Peyer's patch (tissue), 4 donors: ENCODE results near the gene CFAP43. TPM values are rescaled to one million over a fixed set of nuclear protein-coding genes. Genes with fewer than 3 reads are reported as not detected.

ENCODE experiments used
- DNase-seq, 3 donors: peaks; one replicate each; pipeline ENCODE4 v3.0.0-alpha.2; 2017 to 2019
- H3K27ac ChIP-seq, 4 donors: fragments of 200-600 bp; sonication (generic); one replicate each; pipeline ENCODE4 v1.5.1; 2016 to 2019
- H3K27me3 ChIP-seq, 2 donors: fragments of 200-600 bp; sonication (generic); one replicate each; pipeline ENCODE4 v1.5.1; 2019
- H3K36me3 ChIP-seq, 3 donors: fragments of 200-600 bp; sonication (generic); one replicate each; pipeline ENCODE4 v1.5.1; 2016 to 2019
- H3K4me1 ChIP-seq, 4 donors: fragments of 200-600 bp; sonication (generic); one replicate each; pipeline ENCODE4 v1.5.1; 2016 to 2019
- H3K4me3 ChIP-seq, 4 donors: fragments of 200-600 bp; sonication (generic); 1 replicate in 3 of 4; 2 replicates in 1 of 4; pipeline ENCODE4 v1.5.1; 2016 to 2019; ENCODE audit warnings: mild to moderate bottlenecking in 1 of 4
- H3K9me3 ChIP-seq, 4 donors: fragments of 200-600 bp; sonication (generic); one replicate each; pipeline ENCODE4 v1.5.1; 2016 to 2019; ENCODE audit warnings: mild to moderate bottlenecking in 1 of 4
- CTCF ChIP-seq, 6 experiments: fragments of 450-650 bp in 4 of 6; fragments of 200-600 bp in 2 of 6; sonication (generic) in 1 of 6; IDR thresholded peaks; one replicate each; pipeline ENCODE4 v1.5.1; 2017 to 2019; ENCODE audit warnings: antibody characterized with exemption in 6 of 6, mild to moderate bottlenecking in 3 of 6, moderate library complexity in 1 of 6
- POLR2A ChIP-seq, 2 donors: fragments of 450-650 bp; IDR thresholded peaks; one replicate each; pipeline ENCODE4 v1.5.1; 2017; ENCODE audit warnings: antibody characterized with exemption in 2 of 2, mild to moderate bottlenecking in 2 of 2, moderate library complexity in 2 of 2
- small RNA-seq, 2 donors: library from RNA; depleted of rRNA; stranded (forward); fragments of <200 nt; gene quantifications; one replicate each; pipeline ENCODE3, GENCODE V24; 2016
- total RNA-seq, 4 donors: library from RNA; depleted of rRNA; stranded (reverse); fragments of >200 nt; gene quantifications; one replicate each; pipeline ENCODE4 v1.1.0, GENCODE V29; 2016

Gene CFAP43
- total RNA-seq, 4 donors from 2014 or later: 0.27 to 12.4 (median 0.76) TPM; not detected in 1

GRCh38 chr10:104085801-104086400 lies 146.3 kb downstream of the CFAP43 start, which contains the start of gene COL17A1:
TSS of gene COL17A1 (minus strand) at chr10:104085880. CDS start at chr10:104080673, 5,207 bp downstream.
- Histone ChIP-seq H3K9me3 (no peaks in the 10 kb centered on the region), H3K4me3 (peak within 1 kb of the TSS in 2 of 4 donors; percentile 30 to 33), H3K27me3 (no peaks in the 10 kb centered on the region), H3K4me1 (no peaks in the 10 kb centered on the region), H3K36me3 (no peaks in the 10 kb centered on the region), H3K27ac (peak within 1 kb of the TSS in 3 of 4 donors; percentile 29 to 67 (median 36))
- peak in 2 of 3 donors; percentile 50 to 62 for DNase-seq
- TF ChIP-seq CTCF (IDR thresholded peaks at IDR 0.05): no peak
- TF ChIP-seq POLR2A (IDR thresholded peaks at IDR 0.05): peak in 1 of 2 donors; percentile 44

- DNase-seq: no peak
- TF ChIP-seq POLR2A (IDR thresholded peaks at IDR 0.05): no peak
- no peak for TF ChIP-seq CTCF (IDR thresholded peaks at IDR 0.05)
- H3K4me3 ChIP-seq: peak overlapping the region in 2 of 4 donors; percentile 30 to 33
- H3K27ac ChIP-seq: peak overlapping the region in 1 of 4 donors; percentile 67
- no peaks in the 10 kb centered on the region for H3K27me3 ChIP-seq
- no peaks in the 10 kb centered on the region for H3K4me1 ChIP-seq
- no peaks in the 10 kb centered on the region for H3K9me3 ChIP-seq
- no peaks in the 10 kb centered on the region for H3K36me3 ChIP-seq
Measured at GRCh38 chr10:104084482-104085142, 147.6 kb downstream of the CFAP43 start.

- Histone ChIP-seq H3K36me3 (no peaks in the 10 kb centered on the region), H3K4me3 (no peak overlapping the region), H3K27me3 (no peaks in the 10 kb centered on the region), H3K27ac (no peak overlapping the region), H3K9me3 (no peaks in the 10 kb centered on the region), H3K4me1 (no peaks in the 10 kb centered on the region)
- TF ChIP-seq CTCF (IDR thresholded peaks at IDR 0.05): no peak
- no peak for TF ChIP-seq POLR2A (IDR thresholded peaks at IDR 0.05)
- no peak for DNase-seq
Measured at GRCh38 chr10:104081998-104082397, 150.2 kb downstream of the CFAP43 start.

- peak in 1 of 3 donors; percentile 62 for DNase-seq
Measured at GRCh38 chr10:104080762-104081161, 151.4 kb downstream of the CFAP43 start.

More at GRCh38 chr10:104080762-104081161, 151.4 kb downstream of the CFAP43 start:
- TF ChIP-seq POLR2A (IDR thresholded peaks at IDR 0.05): no peak
- peak in 4 of 6 experiments; percentile 38 to 90 (median 84) for TF ChIP-seq CTCF (IDR thresholded peaks at IDR 0.05)
- Histone ChIP-seq H3K9me3 (no peaks in the 10 kb centered on the region), H3K36me3 (no peaks in the 10 kb centered on the region), H3K27ac (no peak overlapping the region), H3K4me3 (no peak overlapping the region), H3K4me1 (no peaks in the 10 kb centered on the region), H3K27me3 (no peaks in the 10 kb centered on the region)

Small RNAs within 50 kb of the gene (small RNA-seq; reads per million reads assigned to genes)
- 0 reads per million in 2 donors for gene MIR4482
- 0 reads per million in 2 donors for gene MIR609

Other genes with a start within 250 kb of the CFAP43 start
- gene COL17A1, start 146.5 kb downstream of the CFAP43 start, total RNA-seq: 100 to 1,000 TPM in 2 of 4 donors, 10 to 100 TPM in 1, 1 to 10 TPM in 1; 4.1 to 240 (median 97.1) TPM
- gene SFR1, start 110.2 kb downstream of the CFAP43 start, total RNA-seq: 1 to 10 TPM; 2.5 to 5.8 (median 5.3) TPM
- 100 to 1,000 TPM in 1 of 4 donors, 10 to 100 TPM in 3; 46.4 to 105 (median 69.5) TPM for gene GSTO1, start 22.5 kb upstream of the CFAP43 start, total RNA-seq
- 10 to 100 TPM in 3 of 4 donors, 1 to 10 TPM in 1; 9.1 to 15.5 (median 13.7) TPM for gene GSTO2, start 36.8 kb upstream of the CFAP43 start, total RNA-seq
- 1 to 10 TPM; 2.8 to 9.9 (median 7.7) TPM for gene ITPRIP, start 106.1 kb upstream of the CFAP43 start, total RNA-seq
- 1 to 10 TPM in 1 of 4 donors, not detected in 3; 2.5 TPM for gene CFAP58, start 121.5 kb upstream of the CFAP43 start, total RNA-seq